H54 (cell line): Measurements from ENCODE around the gene FKBP5.
"Not testable (repeated sequence)": the region's sequence is repeated elsewhere in the genome, so short reads cannot be mapped to it uniquely, and the experiment has no call there.

Source experiments
- DNase-seq: peaks from one replicate; pipeline ENCODE4 v3.0.0; 2011; ENCODE audit warnings: low spot score, mixed read lengths; ENCODE audit not compliant: insufficient read length
- FAIRE-seq: peaks from 3 replicates; lab custom pipeline; 2011; peaks lifted over from hg19 to GRCh38; lab: Jason Lieb, UNC
- POLR2A ChIP-seq: IDR thresholded peaks from 2 replicates; pipeline ENCODE4 v1.6.1; 2011; ENCODE audit warnings: low read depth, mild to moderate bottlenecking, low read length

Gene FKBP5

GRCh38 chr6:35544769-35545361 lies 143.8 kb downstream of the FKBP5 start:
- FAIRE-seq (no peak), DNase-seq (no peak)
- no peak for TF ChIP-seq POLR2A

GRCh38 chr6:35543459-35544193 lies 145.1 kb downstream of the FKBP5 start:
- DNase-seq (no peak), FAIRE-seq (no peak)
- TF ChIP-seq POLR2A = no peak

- no peak for TF ChIP-seq POLR2A
- no peak for DNase-seq
- no peak for FAIRE-seq
These were observed 146.9 kb downstream of the FKBP5 start for GRCh38 chr6:35541836-35542235.

- DNase-seq (no peak), FAIRE-seq (no peak)
These were observed 149.5 kb downstream of the FKBP5 start for GRCh38 chr6:35539223-35539622.

GRCh38 chr6:35535847-35536246 lies 152.9 kb downstream of the FKBP5 start:
- not testable (repeated sequence) for DNase-seq, FAIRE-seq

More at GRCh38 chr6:35539223-35539622, 149.5 kb downstream of the FKBP5 start:
- TF ChIP-seq POLR2A = no peak

- no peak for TF ChIP-seq POLR2A
- FAIRE-seq = no peak
- no peak for DNase-seq
These were observed 154.1 kb downstream of the FKBP5 start for GRCh38 chr6:35534407-35535170.

GRCh38 chr6:35533981-35534380 lies 154.7 kb downstream of the FKBP5 start:
- no peak for FAIRE-seq

GRCh38 chr6:35532126-35532525 lies 156.6 kb downstream of the FKBP5 start:
- no peak for FAIRE-seq
- no peak for TF ChIP-seq POLR2A

More at GRCh38 chr6:35533981-35534380, 154.7 kb downstream of the FKBP5 start:
- DNase-seq = no peak
- no peak for TF ChIP-seq POLR2A

GRCh38 chr6:35524380-35525020 lies 164.2 kb downstream of the FKBP5 start:
- DNase-seq (no peak), FAIRE-seq (no peak)
- no peak for TF ChIP-seq POLR2A

More at GRCh38 chr6:35532126-35532525, 156.6 kb downstream of the FKBP5 start:
- DNase-seq = no peak
